Stimulated activated CD4-positive, alpha-beta T cell treated with anti-CD3 and anti-CD28 coated beads, Interleukin-12 subunit alpha, Interleukin-12 subunit beta, amount 100 ng/mL, for 4 hours (primary cell): ENCODE measurements around the gene MRTFA.
"Not testable (repeated sequence)": the region's sequence is repeated elsewhere in the genome, so short reads cannot be mapped to it uniquely, and the experiment has no call there.

Experiments
- DNase-seq: peaks from one replicate; pipeline ENCODE4 v3.0.0-alpha.2; 2020

Gene MRTFA

GRCh38 chr22:40383905-40384304, 252.6 kb downstream of the MRTFA start:
- DNase-seq, result no peak

- no peak for DNase-seq
Measured at GRCh38 chr22:40381461-40381860, 255.1 kb downstream of the MRTFA start.

GRCh38 chr22:40378448-40378847, 258.1 kb downstream of the MRTFA start:
- DNase-seq, result not testable (repeated sequence)

GRCh38 chr22:40377931-40378330, 258.6 kb downstream of the MRTFA start:
- DNase-seq, result no peak

- no peak for DNase-seq
Measured at GRCh38 chr22:40376149-40376548, 260.4 kb downstream of the MRTFA start.

- DNase-seq, result no peak
Measured at GRCh38 chr22:40374567-40374966, 262.0 kb downstream of the MRTFA start.

- no peak for DNase-seq
Measured at GRCh38 chr22:40368836-40369235, 267.7 kb downstream of the MRTFA start.

- DNase-seq, result no peak
Measured at GRCh38 chr22:40368016-40368415, 268.5 kb downstream of the MRTFA start.

- DNase-seq, result no peak
Measured at GRCh38 chr22:40367342-40367741, 269.2 kb downstream of the MRTFA start.

- no peak for DNase-seq
Measured at GRCh38 chr22:40366068-40366467, 270.5 kb downstream of the MRTFA start.

GRCh38 chr22:40364431-40364830, 272.1 kb downstream of the MRTFA start:
- DNase-seq, result no peak

GRCh38 chr22:40363059-40363458, 273.5 kb downstream of the MRTFA start:
- DNase-seq, result no peak

GRCh38 chr22:40361100-40361499, 275.4 kb downstream of the MRTFA start:
- no peak for DNase-seq
